GM18858 (cell line): ENCODE data around the gene TMEM51.

ENCODE experiments used
- ATAC-seq: cut with Tn5 transposase; IDR thresholded peaks from one replicate; pipeline ENCODE4 v1.9.1; 2021; ENCODE audit not compliant: unreplicated experiment

Gene TMEM51

DNA sequence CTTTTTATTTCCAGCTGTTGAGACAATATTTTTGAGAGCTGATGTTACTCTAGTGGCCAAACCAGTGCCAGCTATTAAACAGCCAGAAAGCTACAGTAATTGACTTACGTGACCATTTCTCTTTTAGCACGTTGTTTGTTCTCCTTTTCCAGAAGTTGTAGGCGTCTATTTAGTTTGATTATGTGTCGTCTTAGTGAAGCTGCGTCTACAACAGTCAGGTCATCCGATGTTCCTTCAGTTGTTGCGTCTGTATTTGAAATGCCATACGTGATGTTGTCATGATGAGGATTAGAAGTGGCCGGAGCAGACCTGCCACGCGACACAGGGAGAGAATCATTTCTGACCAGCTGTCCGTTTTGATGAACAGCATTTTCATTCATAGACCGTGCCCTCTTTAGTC lies 38.2 kb downstream of the TMEM51 start:
- ATAC-seq, result no peak

GRCh38 chr1:15192916-15193550 lies 39.5 kb downstream of the TMEM51 start:
- ATAC-seq, result no peak

DNA sequence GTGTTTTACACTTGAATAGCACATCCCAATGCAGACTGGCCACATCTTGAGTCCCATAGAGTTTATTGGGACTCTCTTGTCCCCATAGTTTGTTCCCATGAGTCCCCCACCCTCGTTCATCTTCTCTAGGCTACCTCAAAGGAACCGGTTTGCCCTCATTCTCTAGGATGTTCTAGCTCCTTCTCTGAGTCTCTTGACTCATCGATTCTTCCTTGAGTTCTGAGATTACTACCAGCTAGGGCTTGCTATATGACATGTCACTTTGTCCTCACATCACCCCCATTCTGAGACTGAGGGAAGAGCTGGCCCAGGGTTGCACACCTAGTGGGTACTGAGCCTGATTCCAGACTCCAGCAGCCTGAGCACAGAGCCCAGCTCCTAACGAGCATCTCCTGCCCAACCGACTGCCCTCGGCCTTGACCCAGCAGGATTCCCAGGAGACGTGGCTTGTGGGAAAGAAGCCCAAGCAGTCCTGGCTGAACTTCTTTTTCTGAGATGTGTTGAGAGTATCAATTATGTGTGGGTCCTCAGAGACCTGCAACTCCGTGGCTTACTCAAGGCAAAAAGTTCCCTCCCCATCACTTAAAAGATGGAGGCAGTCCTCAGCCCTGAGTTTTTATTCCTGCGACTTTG lies 42.0 kb downstream of the TMEM51 start:
- ATAC-seq, result no peak

- ATAC-seq, result no peak
Measured at GRCh38 chr1:15196069-15196468, 42.5 kb downstream of the TMEM51 start.

- ATAC-seq, result no peak
Measured at GRCh38 chr1:15196807-15197530, 43.4 kb downstream of the TMEM51 start.

DNA sequence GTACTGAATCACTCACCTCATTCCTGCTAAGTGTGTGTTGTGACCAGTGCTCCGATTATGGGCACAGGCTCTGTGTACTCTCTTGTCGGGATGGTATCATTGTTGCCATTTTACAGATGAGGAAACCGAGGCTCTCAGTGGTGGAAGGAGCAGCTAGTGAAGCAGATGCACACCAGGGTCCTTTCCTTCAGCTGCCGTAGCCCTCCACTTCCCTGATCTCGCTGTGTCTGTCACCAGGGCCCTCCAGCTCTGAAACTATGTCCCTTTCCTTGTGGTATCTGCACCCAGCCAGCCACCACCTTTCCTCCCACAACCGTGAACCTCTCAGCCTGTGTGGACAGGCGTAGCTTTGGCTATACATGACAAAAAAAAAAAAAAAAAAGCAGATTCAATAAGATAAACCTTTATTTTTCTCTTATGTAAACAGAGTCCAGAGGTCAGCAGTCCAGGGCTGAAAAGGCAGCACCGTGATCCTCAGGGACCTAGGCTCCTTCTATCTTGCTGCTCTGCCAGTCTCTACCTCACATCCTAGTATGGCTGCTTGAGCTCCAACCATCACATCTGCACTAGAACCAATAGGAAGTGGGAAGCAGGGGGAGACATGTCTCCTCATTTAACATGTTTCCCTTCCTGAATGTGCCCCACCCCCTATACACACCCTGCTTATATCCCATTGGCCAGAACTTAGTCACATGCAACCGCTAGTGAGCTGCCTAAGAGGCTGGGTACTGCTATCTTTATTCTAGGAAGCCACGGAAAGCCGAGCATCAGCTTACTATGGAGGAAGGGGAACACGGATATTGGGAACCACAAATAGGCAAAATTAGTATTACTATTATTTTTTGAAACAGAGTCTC lies 44.3 kb downstream of the TMEM51 start:
- ATAC-seq, result no peak

DNA sequence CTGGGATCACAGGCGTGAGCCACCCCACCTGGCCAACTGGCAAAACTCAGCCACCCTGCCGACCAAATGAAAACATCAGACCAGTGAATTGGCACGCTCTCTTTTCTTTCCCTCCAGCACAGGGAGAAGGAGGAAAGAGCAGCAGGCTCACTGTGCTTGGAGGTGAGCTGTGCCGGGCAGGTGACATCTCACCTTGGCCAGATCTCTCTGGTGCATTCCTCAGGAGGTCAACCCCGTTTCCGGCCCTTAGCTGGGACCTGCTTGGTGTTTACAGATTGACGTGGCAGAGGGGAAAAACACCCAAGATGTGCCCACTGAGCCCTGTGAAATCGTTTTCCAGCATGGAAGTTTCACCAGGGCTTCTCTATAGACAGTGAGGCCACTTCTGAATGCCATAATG lies 45.1 kb downstream of the TMEM51 start:
- no peak for ATAC-seq

- no peak for ATAC-seq
Measured at GRCh38 chr1:15201221-15201620, 47.7 kb downstream of the TMEM51 start.

DNA sequence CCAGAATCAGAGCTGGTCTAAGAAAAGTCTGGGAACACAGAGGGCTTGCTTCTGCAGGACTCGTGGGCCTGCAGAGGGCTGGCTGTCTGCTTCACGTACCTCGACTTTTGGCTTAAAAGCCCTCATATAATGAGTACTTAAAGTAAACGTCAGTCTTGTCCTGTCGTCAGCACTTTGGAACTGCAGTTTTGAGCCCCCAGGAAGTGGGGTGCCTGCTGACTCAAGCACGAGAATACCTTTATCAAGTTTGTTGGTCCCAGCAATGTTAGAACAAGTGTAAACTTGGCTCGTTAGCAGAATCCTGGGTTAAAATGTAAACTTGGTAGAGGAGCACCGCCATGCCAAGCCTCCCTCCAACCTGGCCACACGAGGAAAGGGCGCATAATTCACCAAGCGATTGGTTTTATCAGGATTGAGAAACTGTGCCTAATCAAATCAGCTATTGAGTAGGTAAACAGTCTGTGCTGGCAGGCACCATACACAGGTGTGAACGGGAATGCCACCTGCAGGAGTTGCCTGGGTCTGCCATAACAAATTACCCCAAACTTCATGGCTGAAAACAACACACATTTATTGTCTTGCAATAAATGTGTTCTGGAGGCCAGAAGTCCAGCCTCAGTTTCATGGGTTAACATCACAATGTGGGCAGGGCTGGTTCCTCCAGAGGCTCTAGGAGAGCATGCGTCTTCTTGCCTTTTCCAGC lies 48.5 kb downstream of the TMEM51 start:
- no peak for ATAC-seq

DNA sequence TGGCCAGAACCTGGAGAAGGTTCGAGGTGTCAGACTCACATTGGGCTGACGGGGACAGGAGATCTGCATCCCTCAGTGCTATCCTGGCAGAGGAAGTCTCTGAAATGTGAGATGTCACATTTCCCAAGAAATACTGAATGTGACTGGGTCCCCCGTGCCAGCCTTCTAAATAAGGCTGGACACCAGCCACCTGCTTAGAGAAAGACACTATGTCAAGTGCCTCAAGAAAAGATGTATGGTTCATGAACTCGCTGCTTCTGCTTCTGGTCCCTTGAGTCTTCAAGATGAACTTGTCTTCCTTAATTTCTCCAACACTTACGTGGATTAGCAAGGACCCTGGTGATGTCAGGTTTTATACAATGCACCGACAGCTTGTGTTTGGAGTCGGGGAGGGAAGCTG lies 51.4 kb downstream of the TMEM51 start:
- ATAC-seq, result no peak

DNA sequence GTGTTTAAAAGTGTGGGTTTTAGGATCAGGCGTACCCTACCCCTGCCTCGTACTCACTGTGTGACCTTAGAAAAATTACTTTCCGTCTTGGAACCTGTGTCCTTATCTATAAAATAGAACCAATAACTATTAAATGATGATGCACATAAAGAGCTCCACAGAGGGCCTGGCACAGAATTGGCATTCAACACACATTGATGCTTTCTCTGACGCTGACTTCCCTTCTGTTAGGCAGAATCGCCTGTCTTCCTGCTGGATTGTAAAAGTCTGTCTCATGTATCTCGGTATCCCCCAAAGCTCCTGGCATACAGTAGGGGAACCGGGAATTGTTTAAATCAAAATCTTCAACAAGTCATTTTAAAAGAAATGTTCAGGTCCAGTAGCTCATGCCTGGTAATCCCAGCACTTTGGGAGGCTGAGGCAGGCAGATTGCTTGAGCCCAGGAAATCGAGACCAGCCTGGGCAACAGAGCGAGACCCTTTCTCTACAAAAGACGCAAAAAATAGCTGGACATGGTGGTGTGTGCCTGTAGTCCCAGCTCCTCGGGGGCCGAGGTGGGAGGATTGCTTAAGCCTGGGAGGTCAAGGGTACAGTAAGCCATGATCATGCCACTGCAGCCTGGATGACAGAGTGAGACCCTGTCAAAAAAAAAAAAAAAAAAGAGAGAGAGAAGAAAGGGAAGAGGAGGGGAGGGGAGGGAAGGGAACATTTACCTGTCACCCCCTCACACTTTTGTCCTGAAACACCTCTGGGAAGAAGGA lies 52.2 kb downstream of the TMEM51 start:
- no peak for ATAC-seq

DNA sequence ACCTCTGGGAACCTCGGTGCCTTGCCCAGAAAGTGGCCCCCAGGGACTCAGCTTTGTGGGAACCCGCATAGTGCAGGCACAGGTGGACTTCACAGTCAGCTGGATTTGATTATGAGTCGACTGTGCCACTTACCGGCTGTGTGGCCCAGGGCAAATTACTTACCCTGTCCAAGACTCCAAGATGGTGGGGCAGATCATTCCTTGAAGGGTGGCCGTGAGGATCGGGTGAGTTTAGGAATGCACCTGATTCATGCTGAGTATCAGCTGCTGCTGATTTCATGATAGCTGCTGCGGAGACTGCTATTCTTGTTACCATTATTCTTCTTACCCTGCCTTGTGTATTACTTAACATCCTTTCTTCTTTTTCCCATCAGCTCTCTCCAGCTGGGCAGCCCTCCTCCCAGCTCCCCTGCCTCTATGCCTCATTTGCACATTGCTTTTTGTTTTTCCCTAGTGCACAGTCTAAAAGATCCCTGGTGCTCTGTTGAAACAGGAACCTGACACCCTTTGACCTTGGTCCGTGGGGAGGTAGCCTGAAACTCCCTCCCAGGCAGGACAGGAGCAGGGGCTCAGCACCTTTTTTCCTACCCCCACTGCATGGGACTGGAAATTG lies 53.0 kb downstream of the TMEM51 start:
- no peak for ATAC-seq

GRCh38 chr1:15207031-15207828 lies 53.7 kb downstream of the TMEM51 start:
- no peak for ATAC-seq

DNA sequence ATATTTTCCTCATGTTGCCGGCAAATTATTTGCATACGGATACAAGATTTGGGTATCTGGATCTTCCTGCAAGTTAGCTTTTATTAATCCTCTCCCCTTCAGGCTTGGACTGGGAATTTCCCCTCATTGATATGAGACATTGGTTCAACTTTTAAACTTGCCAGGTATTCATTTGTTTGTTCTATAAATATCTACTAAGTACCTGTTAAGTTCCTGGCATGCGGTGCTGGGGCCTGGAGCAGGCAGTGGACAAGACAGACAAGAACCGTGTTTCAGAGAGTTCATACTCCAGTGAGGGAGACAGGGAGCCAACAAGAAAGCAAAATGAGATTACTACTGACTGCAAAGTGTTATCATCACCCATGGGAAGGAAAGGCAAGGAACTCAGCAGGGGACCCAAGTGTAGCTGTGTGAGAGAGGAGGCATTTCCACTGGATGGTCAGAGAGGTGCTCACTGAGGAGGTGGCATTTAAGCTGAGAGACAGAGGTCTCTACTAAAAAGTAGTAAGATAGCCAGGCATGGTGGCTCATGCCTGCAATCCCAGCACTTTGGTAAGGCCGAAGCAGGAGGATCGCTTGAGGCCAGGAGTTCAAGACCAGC lies 54.4 kb downstream of the TMEM51 start:
- no peak for ATAC-seq

- ATAC-seq, result no peak
Measured at GRCh38 chr1:15210651-15211375, 57.3 kb downstream of the TMEM51 start.

DNA sequence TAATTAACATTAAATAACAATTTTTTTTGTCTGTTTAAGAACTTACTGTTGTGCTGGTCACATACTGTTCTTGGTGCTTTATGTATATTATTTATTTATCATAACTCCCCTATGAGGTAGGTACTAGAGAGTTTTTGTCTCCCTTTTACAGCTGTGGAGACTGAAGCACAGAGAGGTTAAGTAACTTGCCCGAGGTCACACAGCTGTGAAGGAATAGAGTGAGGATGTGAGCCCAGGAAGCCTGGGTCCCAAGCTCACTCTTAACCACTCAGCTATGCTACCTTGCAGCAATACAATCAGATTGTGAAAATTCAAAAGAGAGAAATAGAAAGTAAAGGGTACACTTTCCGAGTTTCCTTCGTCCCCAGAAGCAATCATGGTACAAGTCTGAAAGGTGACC lies 57.9 kb downstream of the TMEM51 start:
- no peak for ATAC-seq

DNA sequence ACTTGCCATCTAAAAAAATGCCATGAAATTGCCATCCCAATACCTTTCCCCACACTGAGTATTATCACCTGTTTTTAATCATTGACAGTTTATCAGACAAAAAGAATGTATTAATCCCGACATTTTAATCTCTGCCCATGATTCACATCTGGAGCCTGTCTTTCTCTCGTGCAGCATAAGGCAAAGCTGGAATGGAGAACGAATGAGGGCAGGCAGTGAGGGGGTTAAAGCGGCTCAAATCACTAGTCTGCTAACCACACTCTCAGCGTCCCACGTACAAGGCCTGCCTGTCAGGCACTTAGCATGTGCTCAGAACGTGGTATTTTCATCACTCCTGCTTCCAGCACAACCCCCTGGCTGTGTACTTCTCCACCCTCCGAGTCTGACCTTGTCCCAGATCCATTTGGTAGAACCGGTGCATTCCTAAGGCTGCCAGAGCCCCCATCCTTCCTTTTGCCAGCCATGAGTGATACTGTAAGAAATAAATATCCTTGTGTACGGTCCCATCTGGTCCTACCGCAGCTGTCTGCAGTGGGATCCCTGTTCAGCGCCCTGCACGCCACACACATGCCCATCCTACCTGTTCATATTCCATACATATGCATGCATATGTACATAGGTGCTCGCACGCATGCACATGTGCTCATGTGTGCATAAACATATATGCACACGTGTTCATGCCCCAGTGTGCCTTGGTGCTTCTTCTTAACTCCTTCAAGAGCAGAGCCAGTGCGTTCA lies 58.8 kb downstream of the TMEM51 start:
- ATAC-seq, result no peak
